Lower leg skin (tissue), 3 donors: ENCODE results near the gene SALL2.

Source experiments
- CTCF ChIP-seq, 3 donors: fragments of 450-650 bp; IDR thresholded peaks; one replicate each; pipeline ENCODE4 v1.5.1; 2016; ENCODE audit warnings: antibody characterized with exemption in 3 of 3, mild to moderate bottlenecking in 3 of 3, moderate library complexity in 2 of 3
- POLR2A ChIP-seq, 2 donors: fragments of 450-650 bp; IDR thresholded peaks; one replicate each; pipeline ENCODE4 v1.6.1; 2016 to 2017; ENCODE audit warnings: antibody characterized with exemption in 2 of 2, mild to moderate bottlenecking in 1 of 2, moderate library complexity in 1 of 2

GRCh38 chr14:21505012-21505553 lies 21.1 kb downstream of the SALL2 start:
- no peak for TF ChIP-seq POLR2A (IDR thresholded peaks at IDR 0.05)
- no peak for TF ChIP-seq CTCF (IDR thresholded peaks at IDR 0.05)
